ENCODE measurements around the gene GLDC.

GRCh38 chr9:6495466-6495865 is 150.1 kb downstream of the GLDC start:
- TF ChIP-seq CTCF (IDR thresholded peaks at IDR 0.05): no peak
- TF ChIP-seq POLR2A (IDR thresholded peaks at IDR 0.05): no peak

Data from lower leg skin (tissue), 3 donors.